Activated naive CD8-positive, alpha-beta T cell treated with anti-CD3 and anti-CD28 coated beads for 36 hours (primary cell): ENCODE data around the gene KRTAP6-2. TPM values are rescaled to one million over a fixed set of nuclear protein-coding genes. Genes with fewer than 3 reads are reported as not detected.

ENCODE experiments used
- total RNA-seq, 2 experiments: library from RNA; stranded (reverse); gene quantifications; one replicate each; pipeline ENCODE4 v1.2.3, GENCODE V29; 2021

Gene KRTAP6-2
- total RNA-seq, 2 experiments from 2014 or later: not detected

Other genes with a start within 250 kb of the KRTAP6-2 start
- not detected for gene KRTAP13-2, start 226.6 kb downstream of the KRTAP6-2 start, total RNA-seq
- not detected for gene KRTAP13-1, start 202.9 kb downstream of the KRTAP6-2 start, total RNA-seq
- not detected for gene KRTAP13-3, start 173.0 kb downstream of the KRTAP6-2 start, total RNA-seq
- gene KRTAP13-4, start 168.7 kb downstream of the KRTAP6-2 start, total RNA-seq: not detected
- not detected for gene KRTAP15-1, start 158.6 kb downstream of the KRTAP6-2 start, total RNA-seq
- not detected for gene KRTAP19-1, start 118.5 kb downstream of the KRTAP6-2 start, total RNA-seq
- not detected for gene KRTAP19-2, start 111.5 kb downstream of the KRTAP6-2 start, total RNA-seq
- not detected for gene KRTAP19-3, start 106.9 kb downstream of the KRTAP6-2 start, total RNA-seq
- not detected for gene KRTAP19-4, start 101.7 kb downstream of the KRTAP6-2 start, total RNA-seq
- not detected for gene KRTAP19-5, start 96.8 kb downstream of the KRTAP6-2 start, total RNA-seq
- gene KRTAP19-6, start 57.0 kb downstream of the KRTAP6-2 start, total RNA-seq: not detected
- gene KRTAP19-7, start 37.6 kb downstream of the KRTAP6-2 start, total RNA-seq: not detected
- not detected for gene KRTAP22-2, start 8.5 kb downstream of the KRTAP6-2 start, total RNA-seq
- gene KRTAP6-3, start 6.5 kb downstream of the KRTAP6-2 start, total RNA-seq: not detected
- not detected for gene KRTAP22-1, start 2.2 kb upstream of the KRTAP6-2 start, total RNA-seq
- not detected for gene KRTAP6-1, start 15.0 kb upstream of the KRTAP6-2 start, total RNA-seq
- gene KRTAP20-1, start 17.5 kb upstream of the KRTAP6-2 start, total RNA-seq: not detected
- not detected for gene KRTAP20-4, start 21.7 kb upstream of the KRTAP6-2 start, total RNA-seq
- not detected for gene KRTAP20-2, start 36.3 kb upstream of the KRTAP6-2 start, total RNA-seq
- gene KRTAP20-3, start 44.0 kb upstream of the KRTAP6-2 start, total RNA-seq: not detected
- not detected for gene KRTAP21-3, start 119.9 kb upstream of the KRTAP6-2 start, total RNA-seq
- not detected for gene KRTAP21-2, start 148.4 kb upstream of the KRTAP6-2 start, total RNA-seq
- gene KRTAP21-1, start 156.5 kb upstream of the KRTAP6-2 start, total RNA-seq: not detected
- gene KRTAP8-1, start 214.4 kb upstream of the KRTAP6-2 start, total RNA-seq: not detected
- not detected for gene KRTAP7-1, start 230.9 kb upstream of the KRTAP6-2 start, total RNA-seq